Colonic mucosa (tissue), 4 donors: Measurements from ENCODE around the gene MIF. TPM values are rescaled to one million over a fixed set of nuclear protein-coding genes. Genes with fewer than 3 reads are reported as not detected.

Experiments used
- DNase-seq: peaks from one replicate; pipeline ENCODE4 v3.0.0-alpha.2; 2020
- H3K27ac ChIP-seq: fragments of 200-600 bp; one replicate; pipeline ENCODE4 v1.8.0; 2021
- H3K27me3 ChIP-seq: fragments of 200-600 bp; one replicate; pipeline ENCODE4 v1.8.0; 2021
- H3K36me3 ChIP-seq: fragments of 200-600 bp; one replicate; pipeline ENCODE4 v1.8.0; 2021
- H3K4me1 ChIP-seq: fragments of 200-600 bp; one replicate; pipeline ENCODE4 v1.8.0; 2021; ENCODE audit warnings: mild to moderate bottlenecking
- H3K4me3 ChIP-seq: fragments of 200-600 bp; one replicate; pipeline ENCODE4 v1.8.0; 2021
- H3K9ac ChIP-seq, 2 donors: one replicate each; pipeline ENCODE4 v1.7.0; 2013; ENCODE audit warnings: control low read depth in 2 of 2, low read depth in 2 of 2, low read length in 2 of 2
- H3K9me3 ChIP-seq: fragments of 200-600 bp; one replicate; pipeline ENCODE4 v1.8.0; 2021
- intact Hi-C: fragments of 100-400 bp; cut with DNase I; formaldehyde crosslinking; loops from one replicate; pipeline ENCODE4 v1.14.1; 2022
- total RNA-seq, 2 donors: library from RNA; stranded (reverse); fragmentation: NEBNext Ultra II Directional in 1 of 2; extraction: Animal tissue kit (Norgen Biotek cat#: 25700) in 1 of 2; gene quantifications; one replicate each; pipeline ENCODE4 v1.2.1, GENCODE V29; 2021
- TF ChIP-seq, protein P1 (sequence below): fragments of 200-600 bp; IDR thresholded peaks from one replicate; pipeline ENCODE4 v1.8.0; 2022; ENCODE audit warnings: antibody characterized with exemption, mild to moderate bottlenecking
- donor health status: healthy.
- donor health status: DM: no; HTN: no; CAD: no.
- donor health status: DM: no; HTN: no; CAD: no.

The MIF gene
- total RNA-seq, 2 donors from 2014 or later: 621 to 869 TPM

DNA sequence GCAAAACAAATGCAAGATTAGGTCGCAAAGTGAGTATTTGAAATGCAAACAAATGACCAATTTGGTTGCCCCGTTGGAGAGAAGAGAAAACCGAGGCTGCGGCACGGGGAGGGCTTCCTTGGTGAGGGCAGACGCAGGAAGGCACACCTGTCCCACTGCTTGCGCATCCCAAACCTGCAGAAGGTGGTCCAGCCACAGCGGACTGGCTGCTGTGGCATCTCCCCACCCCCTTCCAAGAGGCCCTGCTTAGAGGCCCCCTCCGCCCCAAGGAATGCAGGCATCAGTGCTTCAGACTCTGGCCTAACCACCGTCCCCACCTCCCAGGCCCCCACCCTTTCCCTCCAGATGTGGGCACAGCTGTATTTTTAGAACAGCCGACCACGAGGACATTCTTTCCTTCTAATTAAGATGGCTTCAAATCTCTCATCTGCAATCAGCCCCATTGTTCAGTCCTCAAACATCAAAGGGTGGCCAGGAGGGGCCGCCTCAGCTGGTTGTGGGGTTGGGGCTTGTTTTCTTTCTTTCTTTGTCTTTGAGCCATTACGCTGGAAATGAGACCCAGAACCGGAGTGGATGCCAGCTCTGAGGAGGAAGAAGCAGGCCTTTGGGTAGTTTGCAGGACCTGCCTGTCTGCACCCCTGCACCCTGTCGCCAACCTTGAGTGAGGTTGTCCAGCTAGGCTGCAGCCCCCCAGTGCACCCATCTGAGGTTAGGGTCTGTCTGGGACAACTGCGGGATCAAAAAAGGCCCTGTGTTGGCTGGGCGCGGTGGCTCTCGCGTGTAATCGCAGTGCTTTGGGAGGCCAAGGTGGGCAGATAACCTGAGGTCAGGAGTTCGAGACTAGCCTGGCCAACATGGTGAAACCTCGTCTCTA lies 46.0 kb upstream of the MIF start:
- H3K27me3 ChIP-seq: no peaks in the 10 kb centered on the region

DNA sequence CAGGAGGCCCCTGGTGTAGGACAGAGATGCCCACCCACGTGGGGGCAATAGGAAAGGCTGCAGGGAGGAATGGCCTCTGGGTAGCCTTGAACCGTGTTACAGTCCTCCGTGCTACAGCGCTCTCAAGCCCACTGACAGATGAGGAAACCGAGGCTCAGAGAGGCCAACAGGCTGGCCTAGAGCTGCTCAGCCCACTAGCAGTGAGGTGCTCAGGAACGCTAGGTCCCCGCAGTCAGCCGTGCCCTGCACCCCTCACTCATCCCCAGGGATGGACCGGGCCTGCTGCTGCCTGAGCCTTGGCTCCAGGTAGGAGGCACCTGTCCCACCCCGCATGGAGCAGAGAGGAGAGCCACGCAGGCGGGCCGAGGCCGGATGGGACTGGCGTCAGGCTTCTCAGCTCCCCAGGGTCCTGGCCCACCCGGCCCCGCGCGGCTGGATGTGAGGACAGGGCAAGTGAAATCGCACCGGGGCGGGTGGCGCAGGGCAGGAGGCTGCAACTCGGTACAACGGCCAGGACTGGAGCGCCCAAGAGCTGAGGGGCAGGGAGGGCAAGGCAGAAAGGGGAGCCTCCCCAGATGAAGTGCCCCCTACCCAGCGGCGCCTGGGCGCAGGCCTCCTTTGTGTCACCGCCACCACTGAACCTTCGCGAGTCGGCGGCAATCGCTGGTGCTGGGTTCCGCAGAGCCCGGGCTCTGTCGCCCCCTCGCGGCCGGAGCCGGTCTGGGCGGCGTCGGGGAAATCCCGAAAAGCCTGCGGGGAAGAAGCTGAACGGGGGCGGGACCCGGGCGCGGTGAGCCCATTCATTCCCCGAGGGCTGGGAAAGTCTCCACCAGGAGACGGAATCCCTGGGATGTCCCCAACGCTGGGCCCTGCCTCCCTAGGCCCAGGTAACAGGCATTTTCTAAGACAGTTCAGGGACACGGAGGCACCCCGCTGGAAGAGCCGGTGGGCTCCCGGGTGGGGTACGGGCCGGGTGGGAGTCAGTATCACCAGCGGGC lies 44.9 kb upstream of the MIF start:
- TF ChIP-seq, protein P1, sequence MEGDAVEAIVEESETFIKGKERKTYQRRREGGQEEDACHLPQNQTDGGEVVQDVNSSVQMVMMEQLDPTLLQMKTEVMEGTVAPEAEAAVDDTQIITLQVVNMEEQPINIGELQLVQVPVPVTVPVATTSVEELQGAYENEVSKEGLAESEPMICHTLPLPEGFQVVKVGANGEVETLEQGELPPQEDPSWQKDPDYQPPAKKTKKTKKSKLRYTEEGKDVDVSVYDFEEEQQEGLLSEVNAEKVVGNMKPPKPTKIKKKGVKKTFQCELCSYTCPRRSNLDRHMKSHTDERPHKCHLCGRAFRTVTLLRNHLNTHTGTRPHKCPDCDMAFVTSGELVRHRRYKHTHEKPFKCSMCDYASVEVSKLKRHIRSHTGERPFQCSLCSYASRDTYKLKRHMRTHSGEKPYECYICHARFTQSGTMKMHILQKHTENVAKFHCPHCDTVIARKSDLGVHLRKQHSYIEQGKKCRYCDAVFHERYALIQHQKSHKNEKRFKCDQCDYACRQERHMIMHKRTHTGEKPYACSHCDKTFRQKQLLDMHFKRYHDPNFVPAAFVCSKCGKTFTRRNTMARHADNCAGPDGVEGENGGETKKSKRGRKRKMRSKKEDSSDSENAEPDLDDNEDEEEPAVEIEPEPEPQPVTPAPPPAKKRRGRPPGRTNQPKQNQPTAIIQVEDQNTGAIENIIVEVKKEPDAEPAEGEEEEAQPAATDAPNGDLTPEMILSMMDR: peak; percentile 99
- no peaks in the 10 kb centered on the region for H3K27me3 ChIP-seq
- peaks cover 9% of the 10 kb centered on the region for H3K4me1 ChIP-seq
- peak; percentile 88 for DNase-seq
- H3K4me3 ChIP-seq: no peak overlapping the region
- no peaks in the 10 kb centered on the region for H3K36me3 ChIP-seq
- no peak overlapping the region for H3K27ac ChIP-seq
- intact Hi-C loops: loop anchor here (5.0 kb wide), 2 partner anchors 82 to 307 kb away; partner anchors contain the start of gene CHCHD10
- H3K9me3 ChIP-seq: no peaks in the 10 kb centered on the region
- no peak overlapping the region for H3K9ac ChIP-seq

More for the DNA sequence above, 46.0 kb upstream of the MIF start:
- Histone ChIP-seq H3K27ac (no peak overlapping the region), H3K9me3 (no peaks in the 10 kb centered on the region), H3K4me3 (no peak overlapping the region), H3K36me3 (no peaks in the 10 kb centered on the region), H3K4me1 (peaks cover 9% of the 10 kb centered on the region), H3K9ac (no peak overlapping the region)
- intact Hi-C loops: loop anchor here (5.0 kb wide), 2 partner anchors 81 to 306 kb away; partner anchors contain the start of gene CHCHD10
- TF ChIP-seq, protein P1: no peak
- no peak for DNase-seq

DNA sequence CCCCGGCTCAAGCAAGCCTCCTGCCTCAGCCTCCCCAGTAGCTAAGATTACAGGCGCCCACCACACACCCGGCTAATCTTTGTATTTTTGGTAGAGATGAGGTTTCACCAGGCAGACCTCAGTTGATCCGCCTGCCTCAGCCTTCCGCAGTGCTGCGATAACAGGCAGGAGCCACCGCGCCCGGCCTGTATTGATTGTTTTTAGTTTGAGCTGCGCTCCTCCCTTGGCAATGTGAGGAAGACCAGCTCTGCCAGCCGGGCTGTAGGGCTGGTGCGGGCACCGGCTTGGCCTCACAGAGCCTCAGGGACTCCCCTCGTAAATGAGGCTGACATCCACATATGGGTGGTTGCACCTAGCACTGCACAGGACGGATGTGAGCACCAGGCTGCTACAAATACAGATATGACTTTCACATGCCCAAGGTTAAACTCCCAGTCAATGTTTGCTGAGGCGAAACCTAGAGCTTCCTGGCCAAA lies 44.0 kb upstream of the MIF start:
- H3K36me3 ChIP-seq: no peaks in the 10 kb centered on the region
- no peak overlapping the region for H3K27ac ChIP-seq
- no peaks in the 10 kb centered on the region for H3K9me3 ChIP-seq
- TF ChIP-seq, protein P1: no peak
- no peak for DNase-seq
- H3K4me1 ChIP-seq: peaks cover 9% of the 10 kb centered on the region
- no peaks in the 10 kb centered on the region for H3K27me3 ChIP-seq
- no peak overlapping the region for H3K9ac ChIP-seq
- H3K4me3 ChIP-seq: no peak overlapping the region
- intact Hi-C loops: no loop called here

DNA sequence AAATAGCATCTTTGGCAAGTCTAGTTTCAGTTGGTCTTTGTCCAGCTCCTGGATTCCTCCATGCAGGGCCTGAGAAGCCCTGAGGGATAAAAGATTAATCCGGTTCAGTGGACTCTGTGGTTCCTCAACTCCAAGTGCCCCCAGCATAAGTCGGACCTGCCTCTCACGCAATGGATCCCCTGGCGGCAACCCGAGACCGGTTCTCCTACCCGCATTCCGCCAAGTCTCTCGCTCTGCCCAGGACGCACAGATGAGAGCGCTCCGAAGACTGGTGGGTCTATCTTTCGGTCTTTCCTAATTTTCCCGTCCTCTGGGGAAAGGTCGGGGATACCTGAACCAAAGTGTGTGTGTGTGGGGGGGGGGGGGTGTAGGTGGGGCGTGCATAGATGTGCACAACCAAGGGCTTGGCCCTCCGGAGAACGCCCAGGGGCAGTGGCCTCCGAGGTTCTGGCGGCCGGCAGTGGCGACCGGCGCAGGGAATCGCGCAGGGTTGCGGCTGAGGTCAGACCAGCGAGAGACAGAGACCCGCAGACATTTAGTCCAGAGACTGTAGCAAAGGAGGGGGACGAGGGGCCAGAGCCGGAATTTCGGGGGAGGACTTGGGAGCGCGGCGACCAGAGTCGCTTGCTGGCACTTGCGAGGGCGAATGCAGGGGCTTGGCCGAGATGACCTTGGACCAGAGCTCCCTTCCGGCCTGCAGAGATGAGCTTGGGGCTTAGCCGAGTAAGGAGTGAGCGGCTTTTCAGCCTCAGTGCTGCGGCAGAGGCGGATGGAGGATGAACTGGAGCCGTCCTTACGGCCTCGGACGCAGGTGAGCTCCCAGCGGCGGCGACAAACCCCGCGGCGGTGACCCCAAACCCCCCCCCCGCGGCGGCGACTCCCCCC lies 37.2 kb upstream of the MIF start:
- intact Hi-C loops: no loop called here
- H3K4me3 ChIP-seq: peak overlapping the region; percentile 62

More for the DNA sequence above, 37.2 kb upstream of the MIF start:
- TF ChIP-seq, protein P1: no peak
- Histone ChIP-seq H3K36me3 (no peaks in the 10 kb centered on the region), H3K4me1 (no peaks in the 10 kb centered on the region), H3K9me3 (no peaks in the 10 kb centered on the region), H3K27ac (peak overlapping the region; percentile 92), H3K9ac (peak overlapping the region; percentile 70 to 97), H3K27me3 (no peaks in the 10 kb centered on the region)
- peak; percentile 57 for DNase-seq
